Panc1 (cell line): ENCODE data around the gene MRPL18. TPM values are rescaled to one million over a fixed set of nuclear protein-coding genes. Genes with fewer than 3 reads are reported as not detected.

Experiments used
- ATAC-seq: fragments of 200-7000 bp; cut with Tn5 transposase; 2 replicates; pipeline ENCODE4 v1.9.1; 2020; ENCODE audit warnings: mild to moderate bottlenecking, moderate library complexity
- BruUV-seq: library from RNA; stranded (reverse); fragments of 400-500 nt; replicated peaks from 2 replicates; lab custom pipeline; 2021; lab: Mats Ljungman, UMichigan
- CTCF ChIA-PET: fragments of 300-600 bp; sonication (Branson Sonifier 250); formaldehyde crosslinking; loops from one replicate; lab custom pipeline; 2022; ENCODE audit warnings: antibody characterized with exemption; lab: Charles Lee
- POLR2A ChIA-PET: fragments of 300-600 bp; sonication (Branson Sonifier 250); formaldehyde crosslinking; loops from one replicate; lab custom pipeline; 2022; ENCODE audit warnings: antibody characterized with exemption; lab: Charles Lee
- DNase-seq: peaks from one replicate; pipeline ENCODE4 v3.0.0-alpha.2; 2010; ENCODE audit warnings: low read depth, low spot score
- H3K27ac ChIP-seq: 2 replicates; pipeline ENCODE4 v1.5.1; 2011; ENCODE audit warnings: mild to moderate bottlenecking, low read length, inconsistent platforms
- H3K27me3 ChIP-seq: fragments of 200-500 bp; sonication (Bioruptor generic); 2 replicates; pipeline ENCODE4 v1.6.0; 2014; ENCODE audit warnings: low read length, inconsistent platforms; ENCODE audit not compliant: control insufficient read depth, insufficient read depth
- H3K36me3 ChIP-seq: fragments of 200-500 bp; sonication (Bioruptor generic); 2 replicates; pipeline ENCODE4 v1.5.1; 2014; ENCODE audit warnings: inconsistent platforms, mild to moderate bottlenecking, low read length, moderate library complexity; ENCODE audit not compliant: control insufficient read depth, insufficient read depth
- H3K4me1 ChIP-seq: 2 replicates; pipeline ENCODE4 v1.5.1; 2011; ENCODE audit warnings: inconsistent platforms, mild to moderate bottlenecking, low read length, moderate library complexity; ENCODE audit not compliant: control insufficient read depth, insufficient read depth
- H3K4me3 ChIP-seq, 2 experiments: 2 replicates each; pipeline ENCODE4 v1.5.1; 2011 to 2012; ENCODE audit warnings: low read depth in 2 of 2, low read length in 2 of 2, mild to moderate bottlenecking in 2 of 2, inconsistent platforms in 1 of 2, moderate library complexity in 1 of 2
- H3K9me3 ChIP-seq: fragments of 200-500 bp; sonication (Bioruptor generic); 2 replicates; pipeline ENCODE4 v1.5.1; 2014; ENCODE audit warnings: low read depth, mild to moderate bottlenecking, inconsistent platforms, low read length, moderate library complexity; ENCODE audit not compliant: control insufficient read depth, insufficient read depth
- CTCF ChIP-seq: fragments of 450-650 bp; IDR thresholded peaks from 2 replicates; pipeline ENCODE4 v1.5.1; 2017; ENCODE audit warnings: mild to moderate bottlenecking
- POLR2AphosphoS5 ChIP-seq: IDR thresholded peaks from 2 replicates; pipeline ENCODE4 v1.6.1; 2012; ENCODE audit warnings: mild to moderate bottlenecking, low read depth, low read length, moderate library complexity
- REST ChIP-seq, 2 experiments: IDR thresholded peaks; 2 replicates each; pipeline ENCODE4 v1.6.1; 2011 to 2012; ENCODE audit warnings: low read depth in 2 of 2, control low read depth in 1 of 2, low read length in 1 of 2, mild to moderate bottlenecking in 1 of 2, moderate library complexity in 1 of 2; ENCODE audit not compliant: insufficient read depth in 1 of 2
- SIN3A ChIP-seq: IDR thresholded peaks from 2 replicates; pipeline ENCODE4 v1.6.1; 2012; ENCODE audit warnings: low read depth, mild to moderate bottlenecking, low read length, moderate library complexity, borderline replicate concordance; ENCODE audit not compliant: insufficient read depth
- TCF7L2 ChIP-seq: IDR thresholded peaks from 2 replicates; pipeline ENCODE4 v1.6.1; 2011; ENCODE audit warnings: mild to moderate bottlenecking, low read depth, low read length, inconsistent platforms
- in situ Hi-C: cut with HindIII; loops from 2 replicates; pipeline ENCODE4 v1.10.0; 2016; ENCODE audit warnings: low sequenced_read_pairs, low pct_unique_long_range_greater_than_20kb
- intact Hi-C: fragments of 100-400 bp; cut with micrococcal nuclease; formaldehyde crosslinking; loops from one replicate; pipeline ENCODE4 v1.10.0; 2022; ENCODE audit not compliant: unreplicated experiment
- total RNA-seq: library from RNA; stranded (reverse); gene quantifications from one replicate; pipeline ENCODE4 v1.2.1, GENCODE V29; 2021; ENCODE audit not compliant: unreplicated experiment

Gene MRPL18
- total RNA-seq, 1 experiment from 2014 or later, result 98.4 TPM

- in situ Hi-C loops (no loop called here), intact Hi-C loops (no loop called here)
- DNase-seq (no peak), ATAC-seq (no peak)
- no peaks in the 10 kb centered on the region for H3K27me3 ChIP-seq
- TF ChIP-seq SIN3A, result no peak
- TF ChIP-seq CTCF, result no peak
- no peak for TF ChIP-seq REST (IDR thresholded peaks at IDR 0.05; ENCODE audit: insufficient read depth in 1 of 2, low read depth in 2 of 2, low read length in 1 of 2)
- TF ChIP-seq TCF7L2, result no peak
- TF ChIP-seq POLR2AphosphoS5, result no peak
- no peak overlapping the region for H3K27ac ChIP-seq
- H3K4me3 ChIP-seq, result no peak overlapping the region
- POLR2A ChIA-PET, result no interaction called here
- H3K4me1 ChIP-seq, result no peaks in the 10 kb centered on the region
- no peaks in the 10 kb centered on the region for H3K36me3 ChIP-seq
- BruUV-seq, result no TSS peak
- H3K9me3 ChIP-seq, result no peaks in the 10 kb centered on the region
- CTCF ChIA-PET, result no interaction called here
Observed at GRCh38 chr6:159805440-159806020, 15.3 kb downstream of the MRPL18 start.

- TF ChIP-seq REST (IDR thresholded peaks at IDR 0.05; ENCODE audit: insufficient read depth in 1 of 2, low read depth in 2 of 2, low read length in 1 of 2) (no peak), CTCF (no peak), TCF7L2 (no peak), POLR2AphosphoS5 (no peak), SIN3A (no peak)
- no peak for ATAC-seq
Observed at GRCh38 chr6:159806021-159806458, 15.8 kb downstream of the MRPL18 start.

More at GRCh38 chr6:159806021-159806458, 15.8 kb downstream of the MRPL18 start:
- in situ Hi-C loops, result no loop called here
- POLR2A ChIA-PET, result no interaction called here
- Histone ChIP-seq H3K4me3 (no peak overlapping the region), H3K36me3 (no peaks in the 10 kb centered on the region), H3K27ac (no peak overlapping the region), H3K9me3 (no peaks in the 10 kb centered on the region), H3K27me3 (no peaks in the 10 kb centered on the region), H3K4me1 (no peaks in the 10 kb centered on the region)
- no TSS peak for BruUV-seq
- intact Hi-C loops, result no loop called here
- DNase-seq, result no peak
- CTCF ChIA-PET, result no interaction called here
